ENCODE results near the gene PCNA. TPM values are rescaled to one million over a fixed set of nuclear protein-coding genes. Genes with fewer than 3 reads are reported as not detected.
A peak's percentile ranks its signal among the peaks of the same experiment; 100 is the strongest.

The PCNA gene
- total and polyA plus RNA-seq, 9 of the 15 experiments (the other 6 are each of a cell fraction or from before 2014, with no cell fraction given): 213 to 390 (median 291) TPM

GRCh38 chr20:5078399-5078958, 41.3 kb downstream of the PCNA start (continued):
- 0 out of 2 replicates have a peak, but pooled peaks have one; percentile 54 for TF ChIP-seq NFRKB (IDR thresholded peaks at IDR 0.05; ENCODE audit: low read depth)
- TF ChIP-seq ZNF134 (CRISPR knock-in tag; conservative IDR thresholded peaks at IDR 0.05): no peak
- TF ChIP-seq ZNF655 (CRISPR knock-in tag; IDR thresholded peaks at IDR 0.05): no peak
- peak in 1 of 2 experiments; percentile 18; a peak in 1 of 4 replicates for TF ChIP-seq HDAC1 (IDR thresholded peaks at IDR 0.05)
- no peak for TF ChIP-seq NR2C2 (CRISPR knock-in tag; IDR thresholded peaks at IDR 0.05)
- peak; percentile 66 for TF ChIP-seq NR2C2 (tag; IDR thresholded peaks at IDR 0.05)
- peak; percentile 58; the same call in 1 of the 2 replicates for TF ChIP-seq CREM (IDR thresholded peaks at IDR 0.05; ENCODE audit: low read depth)
- TF ChIP-seq ZBTB33 (CRISPR knock-in tag; IDR thresholded peaks at IDR 0.05): no peak
- TF ChIP-seq NFYB (IDR thresholded peaks at IDR 0.05; ENCODE audit: extremely low read depth, insufficient read length): no peak
- TF ChIP-seq IRF9 (tag; IDR thresholded peaks at IDR 0.05): no peak
- 0 out of 4 replicates have a peak, but pooled peaks of 1 of the 2 experiments have one; percentile 12 for TF ChIP-seq RCOR1 (IDR thresholded peaks at IDR 0.05; ENCODE audit: borderline replicate concordance in 1 of 2, low read depth in 2 of 2, low read length in 2 of 2)
- 0 out of 2 replicates have a peak, but pooled peaks have one; percentile 23 for TF ChIP-seq FOXM1 (IDR thresholded peaks at IDR 0.05; ENCODE audit: low read depth)
- no peak for TF ChIP-seq FOXM1 (CRISPR knock-in tag; IDR thresholded peaks at IDR 0.05; ENCODE audit: low read depth)
- TF ChIP-seq SMARCC2 (IDR thresholded peaks at IDR 0.05; ENCODE audit: low read depth): no peak
- TF ChIP-seq JUND (IDR thresholded peaks at IDR 0.05; ENCODE audit: borderline replicate concordance, low read depth, low read length): no peak
- peak; percentile 66; the same call in 2 of the 3 replicates for TF ChIP-seq JUND (tag; IDR thresholded peaks at IDR 0.05; ENCODE audit: borderline replicate concordance, low read depth, low read length)
- TF ChIP-seq EP400 (IDR thresholded peaks at IDR 0.05): peak; percentile 28; the same call in 1 of the 2 replicates
- peak; percentile 93 for TF ChIP-seq L3MBTL2 (IDR thresholded peaks at IDR 0.05)
- peak; percentile 41; the same call in 1 of the 2 replicates for TF ChIP-seq CBFA2T3 (IDR thresholded peaks at IDR 0.05)
- no peak for TF ChIP-seq ZEB2 (IDR thresholded peaks at IDR 0.05)
- peak; percentile 77; the same call in 1 of the 2 replicates for TF ChIP-seq MAX (CRISPR knock-in tag; IDR thresholded peaks at IDR 0.05)
- TF ChIP-seq CBX2 (IDR thresholded peaks at IDR 0.05; ENCODE audit: insufficient read depth, low read length, poor library complexity, severe bottlenecking): no peak
- no peak for TF ChIP-seq KAT7 (CRISPR knock-in tag; IDR thresholded peaks at IDR 0.05; ENCODE audit: borderline replicate concordance)
- TF ChIP-seq ZBTB26 (CRISPR knock-in tag; IDR thresholded peaks at IDR 0.05): no peak
- peak; percentile 35; the same call in 1 of the 2 replicates for TF ChIP-seq SOX6 (IDR thresholded peaks at IDR 0.05)

All from K562 (cell line).